ENCODE data around the gene ZNF423.

The ZNF423 gene

GRCh38 chr16:49704586-49705155, 151.2 kb downstream of the ZNF423 start:
- H3K9me3 ChIP-seq (replicated peaks; ENCODE audit: low read length), result no peaks in the 10 kb centered on the region
- no peak overlapping the region for H3K4me2 ChIP-seq (ENCODE audit: low read length)
- H3K4me3 ChIP-seq (ENCODE audit: low read length), result no peak overlapping the region
- no peaks in the 10 kb centered on the region for H3K36me3 ChIP-seq (ENCODE audit: insufficient read depth, low read length)
- H3K27me3 ChIP-seq (ENCODE audit: control insufficient read depth, insufficient read depth, low read length), result peaks cover 19% of the 10 kb centered on the region
- H3K9ac ChIP-seq (ENCODE audit: low read depth, low read length), result no peak overlapping the region
- no peaks in the 10 kb centered on the region for H3K4me1 ChIP-seq (ENCODE audit: control insufficient read depth, insufficient read depth, low read length)

DNA sequence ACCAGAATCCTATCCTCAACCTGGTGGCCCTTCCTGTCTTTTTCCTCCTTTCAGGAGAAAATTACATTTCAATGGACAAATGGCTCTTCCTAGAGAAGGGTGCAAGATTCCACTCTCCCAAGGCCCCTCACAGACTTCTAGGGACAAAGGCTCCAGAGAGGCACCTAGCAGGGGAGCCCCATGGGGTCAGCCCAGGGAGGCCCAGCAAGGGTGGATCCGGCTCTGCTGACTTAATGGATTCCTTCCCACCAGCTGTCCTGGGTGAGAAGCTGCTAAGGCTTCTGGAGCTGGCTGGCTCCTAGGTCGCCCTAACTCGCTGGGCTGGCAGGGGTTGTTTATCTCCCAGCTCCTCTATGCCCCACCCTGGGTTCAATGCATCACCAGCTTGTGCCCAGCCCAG, 152.4 kb downstream of the ZNF423 start:
- H3K4me2 ChIP-seq (ENCODE audit: low read length), result no peak overlapping the region
- H3K27me3 ChIP-seq (ENCODE audit: control insufficient read depth, insufficient read depth, low read length), result peaks cover 24% of the 10 kb centered on the region
- H3K4me1 ChIP-seq (ENCODE audit: control insufficient read depth, insufficient read depth, low read length), result peaks cover 10% of the 10 kb centered on the region
- no peak overlapping the region for H3K4me3 ChIP-seq (ENCODE audit: low read length)
- no peak overlapping the region for H3K9ac ChIP-seq (ENCODE audit: low read depth, low read length)
- no peaks in the 10 kb centered on the region for H3K9me3 ChIP-seq (replicated peaks; ENCODE audit: low read length)
- H3K36me3 ChIP-seq (ENCODE audit: insufficient read depth, low read length), result no peaks in the 10 kb centered on the region

GRCh38 chr16:49701789-49702494, 154.0 kb downstream of the ZNF423 start:
- H3K9ac ChIP-seq (ENCODE audit: low read depth, low read length), result no peak overlapping the region

DNA sequence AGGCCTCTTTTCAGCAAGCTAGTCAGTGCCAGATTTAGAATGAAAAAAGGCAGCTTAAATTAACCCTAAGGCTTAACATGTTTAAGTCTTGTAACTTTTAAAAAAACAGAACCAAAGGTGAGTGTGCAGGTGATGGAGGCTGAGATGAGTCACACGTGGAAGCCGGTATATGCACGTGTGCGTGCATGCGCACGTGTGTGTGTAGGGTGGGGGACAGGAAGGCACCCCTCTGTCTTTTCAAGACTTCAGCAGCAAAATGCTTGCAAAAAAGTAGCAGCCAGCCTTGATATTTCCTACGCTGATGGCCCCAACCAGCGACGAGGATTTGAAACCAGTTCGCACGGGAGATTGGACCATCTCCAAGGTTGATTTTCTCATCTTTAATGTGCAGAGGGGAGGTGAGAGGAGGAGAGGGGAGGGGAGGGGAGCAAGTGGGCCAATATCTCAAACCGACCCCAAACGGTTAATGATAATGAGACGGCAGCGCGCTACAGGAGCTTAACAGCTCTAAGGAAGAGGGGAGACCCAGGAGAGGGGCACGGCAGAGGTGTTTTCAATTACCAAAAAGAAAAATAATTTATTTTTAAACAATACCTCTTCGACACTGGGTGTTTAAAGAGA, 154.7 kb downstream of the ZNF423 start:
- H3K4me1 ChIP-seq (ENCODE audit: control insufficient read depth, insufficient read depth, low read length), result peaks cover 12% of the 10 kb centered on the region
- peaks cover 31% of the 10 kb centered on the region for H3K27me3 ChIP-seq (ENCODE audit: control insufficient read depth, insufficient read depth, low read length)
- no peak overlapping the region for H3K4me3 ChIP-seq (ENCODE audit: low read length)
- H3K9me3 ChIP-seq (replicated peaks; ENCODE audit: low read length), result no peaks in the 10 kb centered on the region
- no peaks in the 10 kb centered on the region for H3K36me3 ChIP-seq (ENCODE audit: insufficient read depth, low read length)
- H3K9ac ChIP-seq (ENCODE audit: low read depth, low read length), result no peak overlapping the region
- H3K4me2 ChIP-seq (ENCODE audit: low read length), result no peak overlapping the region

More at GRCh38 chr16:49701789-49702494, 154.0 kb downstream of the ZNF423 start:
- Histone ChIP-seq H3K4me1 (ENCODE audit: control insufficient read depth, insufficient read depth, low read length) (peaks cover 12% of the 10 kb centered on the region), H3K4me3 (ENCODE audit: low read length) (no peak overlapping the region), H3K4me2 (ENCODE audit: low read length) (no peak overlapping the region), H3K36me3 (ENCODE audit: insufficient read depth, low read length) (no peaks in the 10 kb centered on the region), H3K9me3 (replicated peaks; ENCODE audit: low read length) (no peaks in the 10 kb centered on the region), H3K27me3 (ENCODE audit: control insufficient read depth, insufficient read depth, low read length) (peaks cover 31% of the 10 kb centered on the region)

DNA sequence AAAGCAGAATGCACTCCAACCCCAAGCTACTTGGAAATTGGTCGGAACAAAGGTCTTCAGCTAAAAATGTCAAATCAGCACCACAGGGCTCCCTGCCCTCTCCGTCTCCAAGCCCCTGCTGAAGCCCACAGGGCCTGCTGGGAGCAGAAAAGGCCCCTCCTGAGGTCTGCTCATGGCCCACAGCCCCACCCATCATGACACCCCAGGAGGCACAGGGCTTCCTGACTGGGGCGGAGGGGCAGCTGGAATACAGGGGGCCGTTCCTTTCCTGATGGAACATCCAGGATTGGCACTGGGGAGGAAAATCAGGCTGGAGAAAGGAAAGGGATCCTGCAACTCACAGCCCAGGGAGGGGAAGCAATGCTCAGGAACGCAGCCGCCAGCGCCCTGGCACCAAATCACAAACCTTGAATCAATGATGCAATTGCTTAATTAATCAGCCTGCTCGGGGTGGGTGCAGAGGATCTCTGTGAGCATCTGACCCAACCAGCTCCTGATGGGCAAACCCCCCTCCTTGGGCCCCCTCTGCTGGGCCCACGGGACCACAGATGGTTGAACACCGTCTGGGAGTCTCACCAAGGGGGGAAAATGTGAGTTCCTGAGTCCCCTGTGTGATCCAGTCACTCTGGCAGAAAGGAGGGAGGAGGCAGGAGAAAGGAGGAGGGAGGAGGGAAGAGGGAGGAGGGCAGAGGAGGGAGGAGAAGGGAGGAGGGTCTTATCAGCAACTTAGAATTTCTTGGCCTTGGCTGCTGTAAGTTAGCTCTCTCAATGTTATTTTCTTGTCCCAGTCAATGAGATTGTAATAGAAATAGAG, 155.5 kb downstream of the ZNF423 start:
- no peak overlapping the region for H3K4me3 ChIP-seq (ENCODE audit: low read length)
- no peak overlapping the region for H3K4me2 ChIP-seq (ENCODE audit: low read length)
- H3K9me3 ChIP-seq (replicated peaks; ENCODE audit: low read length), result no peaks in the 10 kb centered on the region
- H3K4me1 ChIP-seq (ENCODE audit: control insufficient read depth, insufficient read depth, low read length), result peaks cover 12% of the 10 kb centered on the region
- no peaks in the 10 kb centered on the region for H3K36me3 ChIP-seq (ENCODE audit: insufficient read depth, low read length)
- H3K9ac ChIP-seq (ENCODE audit: low read depth, low read length), result no peak overlapping the region
- peaks cover 31% of the 10 kb centered on the region for H3K27me3 ChIP-seq (ENCODE audit: control insufficient read depth, insufficient read depth, low read length)

GRCh38 chr16:49699841-49700175, 156.1 kb downstream of the ZNF423 start:
- H3K9ac ChIP-seq (ENCODE audit: low read depth, low read length), result no peak overlapping the region
- H3K27me3 ChIP-seq (ENCODE audit: control insufficient read depth, insufficient read depth, low read length), result peaks cover 31% of the 10 kb centered on the region
- no peaks in the 10 kb centered on the region for H3K36me3 ChIP-seq (ENCODE audit: insufficient read depth, low read length)
- H3K4me1 ChIP-seq (ENCODE audit: control insufficient read depth, insufficient read depth, low read length), result peaks cover 12% of the 10 kb centered on the region
- no peaks in the 10 kb centered on the region for H3K9me3 ChIP-seq (replicated peaks; ENCODE audit: low read length)
- H3K4me2 ChIP-seq (ENCODE audit: low read length), result no peak overlapping the region
- no peak overlapping the region for H3K4me3 ChIP-seq (ENCODE audit: low read length)

- Histone ChIP-seq H3K27me3 (ENCODE audit: control insufficient read depth, insufficient read depth, low read length) (peaks cover 31% of the 10 kb centered on the region), H3K9me3 (replicated peaks; ENCODE audit: low read length) (no peaks in the 10 kb centered on the region), H3K9ac (ENCODE audit: low read depth, low read length) (peak overlapping the region; percentile 65), H3K36me3 (ENCODE audit: insufficient read depth, low read length) (no peaks in the 10 kb centered on the region), H3K4me1 (ENCODE audit: control insufficient read depth, insufficient read depth, low read length) (peaks cover 12% of the 10 kb centered on the region), H3K4me2 (ENCODE audit: low read length) (peak overlapping the region; percentile 73), H3K4me3 (ENCODE audit: low read length) (peak overlapping the region; percentile 30)
Observed at GRCh38 chr16:49698931-49699840, 156.7 kb downstream of the ZNF423 start.

GRCh38 chr16:49698453-49698815, 157.5 kb downstream of the ZNF423 start:
- Histone ChIP-seq H3K9me3 (replicated peaks; ENCODE audit: low read length) (no peaks in the 10 kb centered on the region), H3K27me3 (ENCODE audit: control insufficient read depth, insufficient read depth, low read length) (peaks cover 31% of the 10 kb centered on the region), H3K36me3 (ENCODE audit: insufficient read depth, low read length) (no peaks in the 10 kb centered on the region), H3K4me3 (ENCODE audit: low read length) (peak overlapping the region; percentile 30), H3K9ac (ENCODE audit: low read depth, low read length) (peak overlapping the region; percentile 65), H3K4me1 (ENCODE audit: control insufficient read depth, insufficient read depth, low read length) (peaks cover 12% of the 10 kb centered on the region), H3K4me2 (ENCODE audit: low read length) (peak overlapping the region; percentile 73)

DNA sequence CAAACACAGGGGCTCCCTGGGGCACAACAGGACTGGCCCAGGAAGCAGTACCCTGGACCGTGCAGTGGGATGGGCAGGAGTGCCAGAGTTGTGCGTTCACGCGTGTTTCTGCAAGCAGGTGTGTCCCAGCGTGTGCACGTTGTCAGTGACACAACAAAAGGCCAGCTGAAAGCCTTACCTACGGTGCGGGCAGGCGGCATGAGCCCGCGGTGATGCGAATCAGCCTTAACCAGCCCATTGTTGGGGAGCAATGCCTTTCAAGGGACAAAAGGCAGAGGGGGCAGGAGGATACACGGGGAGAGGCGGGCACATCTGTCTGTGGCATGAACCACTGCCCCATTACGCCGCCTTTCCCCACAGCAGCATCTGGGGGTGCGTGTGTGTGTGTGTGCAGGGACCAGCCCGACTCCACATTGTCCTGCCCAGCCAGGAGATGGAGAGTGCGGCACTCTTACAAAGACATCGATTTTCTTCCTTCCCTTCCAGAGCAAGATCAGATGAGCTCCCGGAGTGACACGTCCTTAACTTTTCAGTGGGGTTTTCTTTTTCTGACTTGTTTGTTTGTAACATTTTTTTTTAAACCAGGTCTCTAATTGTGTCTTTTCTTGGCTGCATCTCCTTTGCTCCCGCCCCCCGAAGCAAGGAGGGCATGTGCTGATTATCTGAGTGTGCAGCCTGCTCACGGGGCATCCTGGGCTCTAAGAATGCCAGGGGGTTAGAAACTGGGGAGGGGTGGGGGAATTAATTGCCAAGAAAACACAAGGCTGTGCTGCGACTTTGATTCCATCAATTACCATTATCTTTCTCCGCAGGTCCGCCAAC, 158.1 kb downstream of the ZNF423 start:
- Histone ChIP-seq H3K27me3 (ENCODE audit: control insufficient read depth, insufficient read depth, low read length) (peaks cover 33% of the 10 kb centered on the region), H3K36me3 (ENCODE audit: insufficient read depth, low read length) (no peaks in the 10 kb centered on the region), H3K9me3 (replicated peaks; ENCODE audit: low read length) (no peaks in the 10 kb centered on the region), H3K4me1 (ENCODE audit: control insufficient read depth, insufficient read depth, low read length) (peaks cover 12% of the 10 kb centered on the region), H3K9ac (ENCODE audit: low read depth, low read length) (peak overlapping the region; percentile 65), H3K4me2 (ENCODE audit: low read length) (peak overlapping the region; percentile 73), H3K4me3 (ENCODE audit: low read length) (no peak overlapping the region)

DNA sequence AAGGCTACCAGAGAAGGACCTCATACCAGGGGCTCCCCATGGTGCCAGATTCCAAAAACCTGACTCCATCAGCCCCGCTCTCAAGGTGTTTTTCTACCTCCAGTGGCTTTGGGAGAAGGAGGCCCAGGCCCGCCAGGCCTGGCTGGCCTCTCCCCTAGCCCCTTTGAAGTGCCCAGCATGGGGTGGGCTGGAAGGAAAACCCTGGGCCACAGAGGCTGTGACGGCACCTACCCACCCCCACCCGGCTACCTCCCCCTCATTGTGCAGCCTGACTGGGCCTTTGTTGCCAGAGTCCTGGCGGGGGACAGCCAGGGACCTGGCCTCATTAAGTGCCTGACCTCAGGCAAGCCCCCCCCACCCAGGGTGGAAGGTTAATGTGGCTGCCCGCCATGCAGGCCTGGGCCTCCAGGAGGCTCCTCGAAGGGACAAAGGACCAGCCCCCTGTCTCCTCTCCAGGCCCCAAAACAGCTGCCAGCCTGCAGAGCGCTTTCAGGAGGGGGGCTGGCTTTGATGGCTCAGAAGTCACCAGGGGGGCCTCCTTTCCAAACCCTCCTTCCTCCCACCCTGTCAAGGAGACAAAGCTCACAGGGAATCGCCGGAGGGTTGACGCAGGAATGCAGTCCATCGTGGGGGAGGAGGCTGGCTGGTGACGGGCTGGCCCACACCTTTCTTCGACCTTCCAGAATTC, 159.4 kb downstream of the ZNF423 start:
- Histone ChIP-seq H3K4me1 (ENCODE audit: control insufficient read depth, insufficient read depth, low read length) (peaks cover 12% of the 10 kb centered on the region), H3K9ac (ENCODE audit: low read depth, low read length) (no peak overlapping the region), H3K4me2 (ENCODE audit: low read length) (no peak overlapping the region), H3K4me3 (ENCODE audit: low read length) (no peak overlapping the region), H3K36me3 (ENCODE audit: insufficient read depth, low read length) (no peaks in the 10 kb centered on the region), H3K27me3 (ENCODE audit: control insufficient read depth, insufficient read depth, low read length) (peaks cover 34% of the 10 kb centered on the region), H3K9me3 (replicated peaks; ENCODE audit: low read length) (no peaks in the 10 kb centered on the region)

All from skeletal muscle satellite cell (primary cell).